Esophagus muscularis mucosa (tissue), 4 donors: ENCODE measurements around the gene TARDBP. TPM values are rescaled to one million over a fixed set of nuclear protein-coding genes. Genes with fewer than 3 reads are reported as not detected.
"Not testable (repeated sequence)": the region's sequence is repeated elsewhere in the genome, so short reads cannot be mapped to it uniquely, and the experiment has no call there.

Experiments used
- DNase-seq: peaks from one replicate; pipeline ENCODE4 v3.0.0-alpha.2; 2017; ENCODE audit errors: extremely low spot score
- H3K27ac ChIP-seq, 4 donors: fragments of 200-600 bp; sonication (generic); replicated peaks in 1 of 4; 1 replicate in 3 of 4; 2 replicates in 1 of 4; pipeline ENCODE4 v1.5.1; 2016 to 2019; ENCODE audit warnings: mild to moderate bottlenecking in 1 of 4
- H3K27me3 ChIP-seq, 4 donors: fragments of 200-600 bp; sonication (generic); one replicate each; pipeline versions ENCODE4 v1.5.1 to v1.6.0; 2016 to 2019
- H3K36me3 ChIP-seq, 4 donors: fragments of 200-600 bp; sonication (generic); one replicate each; pipeline ENCODE4 v1.5.1; 2016 to 2019
- H3K4me1 ChIP-seq, 4 donors: fragments of 200-600 bp; sonication (generic); one replicate each; pipeline ENCODE4 v1.5.1; 2016 to 2019
- H3K4me3 ChIP-seq, 4 donors: fragments of 200-600 bp; sonication (generic); 1 replicate in 2 of 4; 2 replicates in 2 of 4; pipeline ENCODE4 v1.5.1; 2016 to 2019; ENCODE audit warnings: mild to moderate bottlenecking in 4 of 4, moderate library complexity in 1 of 4
- H3K9me3 ChIP-seq, 4 donors: fragments of 200-600 bp; sonication (generic); 1 replicate in 3 of 4; 2 replicates in 1 of 4; pipeline ENCODE4 v1.5.1; 2016 to 2019
- EP300 ChIP-seq: sonication (generic); formaldehyde crosslinking; IDR thresholded peaks from one replicate; pipeline ENCODE4 v1.6.1; 2017; ENCODE audit warnings: antibody characterized with exemption
- POLR2A ChIP-seq: fragments of 450-650 bp; IDR thresholded peaks from one replicate; pipeline ENCODE4 v1.6.1; 2017; ENCODE audit warnings: antibody characterized with exemption, moderate library complexity, mild to moderate bottlenecking, low read depth
- POLR2AphosphoS5 ChIP-seq, 2 donors: sonication (generic); formaldehyde crosslinking; IDR thresholded peaks; one replicate each; pipeline ENCODE4 v1.6.1; 2017; ENCODE audit warnings: antibody characterized with exemption in 2 of 2
- WGBS: methylation state at CpG from one replicate; pipeline ENCODE4 v1.1.5; 2018; 5-methylcytosine and 5-hydroxymethylcytosine counted together
- intact Hi-C: fragments of 100-400 bp; cut with DNase I; formaldehyde crosslinking; loops from one replicate; pipeline ENCODE4 v1.15.1; 2023
- total RNA-seq, 4 donors: library from RNA; depleted of rRNA; stranded (reverse); fragments of >200 nt; gene quantifications; one replicate each; pipeline versions ENCODE4 v1.1.0 to v1.2.1, GENCODE V29; 2016
- TF ChIP-seq, protein P1 (sequence below), 3 experiments: fragments of 200-600 bp in 2 of 3; fragments of 450-650 bp in 1 of 3; sonication (generic) in 2 of 3; IDR thresholded peaks; one replicate each; pipeline ENCODE4 v1.5.1; 2017 to 2019; ENCODE audit warnings: antibody characterized with exemption in 3 of 3, mild to moderate bottlenecking in 2 of 3, moderate library complexity in 1 of 3

The TARDBP gene
- total RNA-seq, 4 donors from 2014 or later, result 74.9 to 184 (median 137) TPM

DNA sequence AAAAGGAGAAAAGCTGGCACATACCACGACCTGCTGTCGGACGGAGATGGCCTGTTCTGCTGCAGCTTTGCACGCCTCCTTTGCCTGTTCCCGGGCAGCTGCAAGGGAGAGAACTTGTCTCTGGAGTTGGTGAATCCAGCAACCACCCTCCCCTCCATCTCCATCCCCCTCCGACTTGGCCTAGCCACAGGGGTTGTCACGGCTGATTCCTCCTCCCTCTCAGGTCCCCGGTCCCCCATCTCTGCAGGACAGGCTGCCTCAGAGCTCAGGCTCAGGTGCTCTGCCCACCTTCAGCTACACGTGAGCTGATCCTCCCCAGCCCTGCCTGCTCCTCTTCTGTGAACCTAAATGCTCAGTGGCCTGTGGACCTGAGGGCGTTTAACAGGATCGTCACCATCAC lies 58.4 kb downstream of the TARDBP start:
- 87% methylated on average over 7 of the region's 11 CpGs for WGBS
- peaks cover 93 to 100% (median 98%) of the 10 kb centered on the region in 4 donors for H3K36me3 ChIP-seq
- DNase-seq, result no peak
- no peak for TF ChIP-seq EP300
- no peak for TF ChIP-seq POLR2AphosphoS5 (IDR thresholded peaks at IDR 0.05)
- TF ChIP-seq, protein P1, sequence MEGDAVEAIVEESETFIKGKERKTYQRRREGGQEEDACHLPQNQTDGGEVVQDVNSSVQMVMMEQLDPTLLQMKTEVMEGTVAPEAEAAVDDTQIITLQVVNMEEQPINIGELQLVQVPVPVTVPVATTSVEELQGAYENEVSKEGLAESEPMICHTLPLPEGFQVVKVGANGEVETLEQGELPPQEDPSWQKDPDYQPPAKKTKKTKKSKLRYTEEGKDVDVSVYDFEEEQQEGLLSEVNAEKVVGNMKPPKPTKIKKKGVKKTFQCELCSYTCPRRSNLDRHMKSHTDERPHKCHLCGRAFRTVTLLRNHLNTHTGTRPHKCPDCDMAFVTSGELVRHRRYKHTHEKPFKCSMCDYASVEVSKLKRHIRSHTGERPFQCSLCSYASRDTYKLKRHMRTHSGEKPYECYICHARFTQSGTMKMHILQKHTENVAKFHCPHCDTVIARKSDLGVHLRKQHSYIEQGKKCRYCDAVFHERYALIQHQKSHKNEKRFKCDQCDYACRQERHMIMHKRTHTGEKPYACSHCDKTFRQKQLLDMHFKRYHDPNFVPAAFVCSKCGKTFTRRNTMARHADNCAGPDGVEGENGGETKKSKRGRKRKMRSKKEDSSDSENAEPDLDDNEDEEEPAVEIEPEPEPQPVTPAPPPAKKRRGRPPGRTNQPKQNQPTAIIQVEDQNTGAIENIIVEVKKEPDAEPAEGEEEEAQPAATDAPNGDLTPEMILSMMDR (IDR thresholded peaks at IDR 0.05), result no peak
- no peak for TF ChIP-seq POLR2A
- no peak overlapping the region for H3K27ac ChIP-seq
- no peak overlapping the region for H3K4me3 ChIP-seq
- intact Hi-C loops, result no loop called here
- no peaks in the 10 kb centered on the region for H3K4me1 ChIP-seq
- H3K9me3 ChIP-seq, result no peaks in the 10 kb centered on the region
- no peaks in the 10 kb centered on the region for H3K27me3 ChIP-seq

DNA sequence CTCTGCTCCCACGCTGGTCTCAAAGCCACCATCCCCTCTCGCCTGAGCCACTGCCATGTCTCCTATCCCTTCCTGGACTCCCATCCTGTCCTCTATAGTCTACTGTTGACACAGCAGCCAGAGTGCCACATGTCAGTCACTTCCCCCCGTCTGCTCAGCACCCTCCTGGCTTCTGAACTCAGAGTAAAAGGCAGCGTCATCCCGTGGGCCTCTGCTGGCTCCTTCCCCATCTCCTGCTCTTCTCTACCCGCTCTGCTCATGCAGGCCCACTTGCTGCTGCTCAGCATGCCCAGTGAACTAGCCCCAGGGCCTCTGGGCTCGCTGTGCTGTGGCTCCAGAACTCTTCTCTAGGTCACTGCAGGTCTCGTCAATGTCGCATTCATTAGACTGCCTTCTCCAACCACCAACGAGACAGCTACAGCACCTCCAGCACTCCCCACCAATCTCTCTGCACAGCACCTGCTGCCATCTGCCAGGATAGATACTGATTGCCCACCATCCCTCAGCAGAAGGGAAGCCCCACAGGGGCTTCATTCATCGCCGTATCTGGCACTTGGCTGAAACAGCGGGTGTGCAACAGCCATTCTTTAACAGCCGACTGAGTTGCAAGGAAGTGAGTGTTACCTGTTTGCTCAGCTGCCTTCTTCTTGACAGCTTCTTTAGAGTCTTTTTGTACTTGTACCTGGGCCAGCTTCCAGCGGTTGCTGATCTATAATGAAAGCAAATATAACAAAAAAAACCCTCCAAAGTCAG lies 59.2 kb downstream of the TARDBP start:
- H3K9me3 ChIP-seq, result no peaks in the 10 kb centered on the region
- TF ChIP-seq, protein P1 (IDR thresholded peaks at IDR 0.05), result no peak
- no peak for TF ChIP-seq POLR2AphosphoS5 (IDR thresholded peaks at IDR 0.05)
- no peak for TF ChIP-seq EP300
- TF ChIP-seq POLR2A, result no peak
- peaks cover 95 to 100% (median 98%) of the 10 kb centered on the region in 4 donors for H3K36me3 ChIP-seq
- DNase-seq, result no peak
- no peak overlapping the region for H3K27ac ChIP-seq
- no peaks in the 10 kb centered on the region for H3K4me1 ChIP-seq
- 80% methylated on average over 15 of the region's 15 CpGs for WGBS
- no peaks in the 10 kb centered on the region for H3K27me3 ChIP-seq
- H3K4me3 ChIP-seq, result no peak overlapping the region
- intact Hi-C loops, result no loop called here

DNA sequence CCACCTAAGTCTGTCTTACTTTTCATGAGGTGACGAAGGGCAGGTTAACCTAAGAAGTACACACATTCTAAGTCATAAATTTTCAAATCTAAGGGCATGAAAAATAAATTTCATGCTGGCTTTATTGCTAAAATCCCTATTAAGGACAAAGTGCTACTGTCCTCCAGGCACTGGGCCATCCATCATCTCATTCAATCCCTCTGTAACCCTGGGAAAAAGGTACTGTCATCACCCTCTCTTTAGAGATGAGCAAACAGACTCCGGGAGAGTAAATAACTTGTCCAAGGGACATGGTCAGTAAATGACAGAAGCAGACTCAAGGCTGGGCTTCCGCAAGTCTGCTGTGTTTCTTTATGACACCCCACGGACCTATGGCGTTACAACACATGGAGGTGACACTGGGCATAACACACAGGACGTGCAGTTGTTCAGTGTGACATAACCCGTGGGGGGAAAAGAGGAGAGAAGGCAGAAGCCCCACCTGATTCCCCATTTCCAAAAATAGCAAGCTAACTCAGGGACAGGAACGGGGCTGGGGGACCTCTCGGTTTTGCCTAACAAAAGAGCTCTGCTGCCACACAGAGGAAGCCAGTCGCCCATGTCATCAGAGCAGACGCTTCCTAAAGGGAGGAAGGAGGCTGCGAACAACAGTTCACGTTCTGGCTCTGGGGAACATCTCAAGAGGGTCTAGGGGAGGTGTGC lies 59.9 kb downstream of the TARDBP start:
- no peaks in the 10 kb centered on the region for H3K4me1 ChIP-seq
- WGBS, result 73% methylated on average over 13 of the region's 13 CpGs
- H3K4me3 ChIP-seq, result no peak overlapping the region
- TF ChIP-seq, protein P1 (IDR thresholded peaks at IDR 0.05), result no peak
- no peak for TF ChIP-seq EP300
- no peak for TF ChIP-seq POLR2A
- no peak for TF ChIP-seq POLR2AphosphoS5 (IDR thresholded peaks at IDR 0.05)
- no peak overlapping the region for H3K27ac ChIP-seq
- intact Hi-C loops, result no loop called here
- peaks cover 96 to 100% (median 99%) of the 10 kb centered on the region in 4 donors for H3K36me3 ChIP-seq
- H3K9me3 ChIP-seq, result no peaks in the 10 kb centered on the region
- H3K27me3 ChIP-seq, result no peaks in the 10 kb centered on the region
- DNase-seq, result no peak

DNA sequence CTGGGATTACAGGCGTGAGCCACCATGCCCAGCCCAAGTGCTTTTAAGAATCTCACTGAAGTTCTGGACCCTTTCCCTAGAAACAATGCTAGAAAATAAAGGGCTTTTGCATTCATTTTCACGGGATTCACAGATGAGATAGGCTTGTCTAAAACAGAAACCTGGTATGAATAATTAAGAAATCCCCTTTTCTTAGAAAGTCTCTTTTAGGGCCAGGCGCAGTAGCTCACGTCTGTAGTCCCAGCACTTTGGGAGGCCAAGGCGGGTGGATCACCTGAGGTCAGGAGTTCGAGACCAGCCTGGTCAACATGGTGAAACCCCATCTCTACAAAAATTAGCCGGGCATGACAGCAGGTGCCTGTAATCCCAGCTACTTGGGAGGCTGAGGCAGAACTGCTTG lies 60.9 kb downstream of the TARDBP start:
- intact Hi-C loops, DNase-seq, H3K4me1 ChIP-seq, H3K4me3 ChIP-seq, H3K9me3 ChIP-seq, H3K27me3 ChIP-seq, H3K27ac ChIP-seq: not testable (repeated sequence)
- peaks cover 91 to 100% (median 96%) of the 10 kb centered on the region in 4 donors for H3K36me3 ChIP-seq
- 84% methylated on average over 7 of the region's 7 CpGs for WGBS

Other genes starting within 250 kb of the TARDBP start
- 10 to 100 TPM; 21.9 to 60.2 (median 29.6) TPM for gene CASZ1, start 216.0 kb upstream of the TARDBP start, total RNA-seq
- not detected for gene MASP2, start 34.6 kb downstream of the TARDBP start, total RNA-seq
- gene SRM, start 47.4 kb downstream of the TARDBP start, total RNA-seq, result 10 to 100 TPM; 40.8 to 69.7 (median 48.8) TPM
- 10 to 100 TPM; 33.2 to 49.4 (median 36.3) TPM for gene EXOSC10, start 87.2 kb downstream of the TARDBP start, total RNA-seq
- gene ANGPTL7, start 176.7 kb downstream of the TARDBP start, total RNA-seq, result 10 to 100 TPM in 1 of 4 donors, 1 to 10 TPM in 3; 4.2 to 16.9 (median 6.9) TPM
- 10 to 100 TPM; 33.6 to 51.1 (median 41.0) TPM for gene MTOR, start 249.9 kb downstream of the TARDBP start, total RNA-seq